Measurements from ENCODE around the gene FUT4.

GRCh38 chr11:94546162-94546470 lies 2.4 kb downstream of the FUT4 start:
- TF ChIP-seq POLR2A (IDR thresholded peaks at IDR 0.05) (no peak), POLR2AphosphoS5 (IDR thresholded peaks at IDR 0.05) (no peak)
- TF ChIP-seq, protein P1, sequence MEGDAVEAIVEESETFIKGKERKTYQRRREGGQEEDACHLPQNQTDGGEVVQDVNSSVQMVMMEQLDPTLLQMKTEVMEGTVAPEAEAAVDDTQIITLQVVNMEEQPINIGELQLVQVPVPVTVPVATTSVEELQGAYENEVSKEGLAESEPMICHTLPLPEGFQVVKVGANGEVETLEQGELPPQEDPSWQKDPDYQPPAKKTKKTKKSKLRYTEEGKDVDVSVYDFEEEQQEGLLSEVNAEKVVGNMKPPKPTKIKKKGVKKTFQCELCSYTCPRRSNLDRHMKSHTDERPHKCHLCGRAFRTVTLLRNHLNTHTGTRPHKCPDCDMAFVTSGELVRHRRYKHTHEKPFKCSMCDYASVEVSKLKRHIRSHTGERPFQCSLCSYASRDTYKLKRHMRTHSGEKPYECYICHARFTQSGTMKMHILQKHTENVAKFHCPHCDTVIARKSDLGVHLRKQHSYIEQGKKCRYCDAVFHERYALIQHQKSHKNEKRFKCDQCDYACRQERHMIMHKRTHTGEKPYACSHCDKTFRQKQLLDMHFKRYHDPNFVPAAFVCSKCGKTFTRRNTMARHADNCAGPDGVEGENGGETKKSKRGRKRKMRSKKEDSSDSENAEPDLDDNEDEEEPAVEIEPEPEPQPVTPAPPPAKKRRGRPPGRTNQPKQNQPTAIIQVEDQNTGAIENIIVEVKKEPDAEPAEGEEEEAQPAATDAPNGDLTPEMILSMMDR (IDR thresholded peaks at IDR 0.05), result no peak
